Parathyroid adenoma (tissue), 2 donors: ENCODE data around the gene ST6GAL1.
"Not testable (repeated sequence)": the region's sequence is repeated elsewhere in the genome, so short reads cannot be mapped to it uniquely, and the experiment has no call there.

ENCODE experiments used
- H2AFZ ChIP-seq: fragments of 300-600 bp; sonication (generic); one replicate; pipeline ENCODE4 v1.7.0; 2017; ENCODE audit warnings: antibody characterized with exemption, mild to moderate bottlenecking
- H3K27ac ChIP-seq: fragments of 300-600 bp; sonication (generic); one replicate; pipeline ENCODE4 v1.7.0; 2017
- H3K27me3 ChIP-seq: fragments of 300-600 bp; sonication (generic); one replicate; pipeline ENCODE4 v1.7.0; 2017; ENCODE audit warnings: low read length; ENCODE audit not compliant: control insufficient read depth, insufficient read depth
- H3K36me3 ChIP-seq: fragments of 300-600 bp; sonication (generic); one replicate; pipeline ENCODE4 v1.7.0; 2017; ENCODE audit warnings: low read length; ENCODE audit not compliant: control insufficient read depth, insufficient read depth
- H3K4me1 ChIP-seq: fragments of 300-600 bp; sonication (generic); one replicate; pipeline ENCODE4 v1.7.0; 2017; ENCODE audit warnings: control low read depth
- H3K4me2 ChIP-seq: fragments of 300-600 bp; sonication (generic); one replicate; pipeline ENCODE4 v1.7.0; 2017; ENCODE audit warnings: low read length
- H3K4me3 ChIP-seq: fragments of 300-600 bp; sonication (generic); one replicate; pipeline ENCODE4 v1.7.0; 2017; ENCODE audit warnings: low read depth, low read length
- H3K79me2 ChIP-seq: fragments of 300-600 bp; sonication (generic); one replicate; pipeline ENCODE4 v1.7.0; 2017; ENCODE audit warnings: control low read depth
- H3K9ac ChIP-seq: fragments of 300-600 bp; sonication (generic); one replicate; pipeline ENCODE4 v1.7.0; 2017; ENCODE audit warnings: mild to moderate bottlenecking
- H3K9me3 ChIP-seq: fragments of 300-600 bp; sonication (generic); one replicate; pipeline ENCODE4 v1.7.0; 2017; ENCODE audit warnings: low read length; ENCODE audit not compliant: control insufficient read depth
- CTCF ChIP-seq: fragments of 300-600 bp; sonication (generic); IDR thresholded peaks from one replicate; pipeline ENCODE4 v1.7.0; 2017; ENCODE audit warnings: antibody characterized with exemption, mild to moderate bottlenecking
- donor health status: primary hyperparathyroidism.

ST6GAL1 gene

GRCh38 chr3:186930143-186930640, at the start of gene ST6GAL1:
Gene ST6GAL1 (plus strand): TSS chr3:186930526. CDS start chr3:187042704, 112,178 bp downstream.
- Histone ChIP-seq H3K79me2 (peaks cover 7% of the 10 kb centered on the region), H2AFZ (peak within 1 kb of the TSS; percentile 83), H3K4me1 (peaks cover 5% of the 10 kb centered on the region), H3K36me3 (no peaks in the 10 kb centered on the region), H3K27me3 (no peaks in the 10 kb centered on the region), H3K9me3 (no peaks in the 10 kb centered on the region), H3K4me3 (peak within 1 kb of the TSS; percentile 75), H3K9ac (peak within 1 kb of the TSS; percentile 48), H3K4me2 (peak within 1 kb of the TSS; percentile 86), H3K27ac (peak within 1 kb of the TSS; percentile 74)
- peak; percentile 44 for TF ChIP-seq CTCF

GRCh38 chr3:186882150-186882524, 48.2 kb upstream of the ST6GAL1 start:
- H3K4me2 ChIP-seq, result no peak overlapping the region
- no peak overlapping the region for H3K9ac ChIP-seq
- H3K27me3 ChIP-seq, result no peaks in the 10 kb centered on the region
- H3K9me3 ChIP-seq, result no peaks in the 10 kb centered on the region
- H3K27ac ChIP-seq, result no peak overlapping the region
- no peak overlapping the region for H3K4me3 ChIP-seq
- H3K36me3 ChIP-seq, result no peaks in the 10 kb centered on the region
- no peak overlapping the region for H2AFZ ChIP-seq
- no peaks in the 10 kb centered on the region for H3K79me2 ChIP-seq
- no peak for TF ChIP-seq CTCF
- no peaks in the 10 kb centered on the region for H3K4me1 ChIP-seq

- Histone ChIP-seq H2AFZ (no peak overlapping the region), H3K79me2 (no peaks in the 10 kb centered on the region), H3K4me2 (no peak overlapping the region), H3K9me3 (no peaks in the 10 kb centered on the region), H3K36me3 (no peaks in the 10 kb centered on the region), H3K9ac (no peak overlapping the region), H3K4me1 (no peaks in the 10 kb centered on the region), H3K4me3 (no peak overlapping the region), H3K27ac (no peak overlapping the region), H3K27me3 (no peaks in the 10 kb centered on the region)
- no peak for TF ChIP-seq CTCF
Observed at GRCh38 chr3:186882881-186883685, 47.2 kb upstream of the ST6GAL1 start.

GRCh38 chr3:186883686-186884058, 46.7 kb upstream of the ST6GAL1 start:
- Histone ChIP-seq H3K36me3 (no peaks in the 10 kb centered on the region), H3K9me3 (no peaks in the 10 kb centered on the region), H3K9ac (no peak overlapping the region), H3K27me3 (no peaks in the 10 kb centered on the region), H3K4me2 (no peak overlapping the region), H3K4me1 (peaks cover 3% of the 10 kb centered on the region), H3K79me2 (no peaks in the 10 kb centered on the region), H3K4me3 (no peak overlapping the region), H3K27ac (no peak overlapping the region), H2AFZ (no peak overlapping the region)
- TF ChIP-seq CTCF, result no peak

GRCh38 chr3:186884868-186885267, 45.5 kb upstream of the ST6GAL1 start:
- H3K27me3 ChIP-seq, result not testable (repeated sequence)

More at GRCh38 chr3:186884868-186885267, 45.5 kb upstream of the ST6GAL1 start:
- H3K4me2 ChIP-seq, H2AFZ ChIP-seq, H3K27ac ChIP-seq, H3K36me3 ChIP-seq, H3K9ac ChIP-seq, H3K4me1 ChIP-seq, H3K4me3 ChIP-seq, H3K9me3 ChIP-seq, H3K79me2 ChIP-seq: not testable (repeated sequence)
